K562 (cell line): ENCODE measurements around the gene PCYT1A. TPM values are rescaled to one million over a fixed set of nuclear protein-coding genes. Genes with fewer than 3 reads are reported as not detected.
A peak's percentile ranks its signal among the peaks of the same experiment; 100 is the strongest.

Experiments used
- ARID2 ChIP-seq: fragments of 450-650 bp; IDR thresholded peaks from 2 replicates; pipeline ENCODE4 v1.6.1; 2017; ENCODE audit warnings: antibody characterized with exemption, mild to moderate bottlenecking
- BRD4 ChIP-seq: fragments of 200-600 bp; sonication (generic); IDR thresholded peaks from 2 replicates; pipeline ENCODE4 v1.6.1; 2017; ENCODE audit warnings: inconsistent platforms
- CSDE1 ChIP-seq, 2 experiments: fragments of 450-650 bp; IDR thresholded peaks; 2 replicates each; pipeline ENCODE4 v1.6.1; 2016; ENCODE audit warnings: mild to moderate bottlenecking in 1 of 2
- ETV1 ChIP-seq: fragments of 450-650 bp; conservative IDR thresholded peaks from 2 replicates; pipeline ENCODE4 v1.6.1; 2016; ENCODE audit warnings: missing genetic modification characterization, control low read depth, low read depth, missing compliant biosample characterization
- FOXJ3 ChIP-seq: sonication (generic); formaldehyde crosslinking; IDR thresholded peaks from 2 replicates; pipeline ENCODE4 v1.4.0; 2020; ENCODE audit warnings: mild to moderate bottlenecking, missing genetic modification reagents
- ILK ChIP-seq: fragments of 450-650 bp; IDR thresholded peaks from 2 replicates; pipeline ENCODE4 v1.6.1; 2016; ENCODE audit warnings: missing genetic modification characterization, low read depth, mild to moderate bottlenecking, missing compliant biosample characterization, moderate library complexity, borderline replicate concordance
- MTF1 ChIP-seq: fragments of 250-450 bp; sonication (Bioruptor Pico); IDR thresholded peaks from 2 replicates; pipeline ENCODE4 v1.9.0; 2021; ENCODE audit warnings: moderate library complexity, mild to moderate bottlenecking, inconsistent platforms, borderline replicate concordance
- NCOA1 ChIP-seq: fragments of 450-650 bp; IDR thresholded peaks from 2 replicates; pipeline ENCODE4 v1.6.1; 2016; ENCODE audit warnings: low read depth
- RNF219 ChIP-seq: fragments of 250-450 bp; sonication (Bioruptor Pico); IDR thresholded peaks from 2 replicates; pipeline ENCODE4 v1.5.0; 2022; ENCODE audit warnings: mild to moderate bottlenecking
- RUNX1 ChIP-seq: sonication (generic); IDR thresholded peaks from 2 replicates; pipeline ENCODE4 v1.6.1; 2016; ENCODE audit warnings: antibody characterized with exemption, low read depth
- TRIM24 ChIP-seq, 2 experiments: fragments of 450-650 bp; IDR thresholded peaks; 2 replicates each; pipeline ENCODE4 v1.6.1; 2016
- ZBTB11 ChIP-seq, 3 experiments: fragments of 200-800 bp in 1 of 3; fragments of 250-450 bp in 1 of 3; fragments of 450-650 bp in 1 of 3; sonication (Bioruptor Pico) in 1 of 3; sonication (Bioruptor generic) in 1 of 3; formaldehyde crosslinking in 1 of 3; IDR thresholded peaks; 2 replicates each; pipeline versions ENCODE4 v1.6.1 to v1.8.0; 2016 to 2022; ENCODE audit warnings: mild to moderate bottlenecking in 2 of 3, missing genetic modification characterization in 2 of 3, missing compliant biosample characterization in 1 of 3, moderate library complexity in 1 of 3
- ZBTB26 ChIP-seq: fragments of 450-650 bp; formaldehyde crosslinking; IDR thresholded peaks from 2 replicates; pipeline ENCODE4 v1.4.0; 2022; ENCODE audit warnings: missing genetic modification characterization
- ZFX ChIP-seq: sonication (generic); formaldehyde crosslinking; IDR thresholded peaks from 2 replicates; pipeline ENCODE4 v1.8.0; 2022; ENCODE audit warnings: mild to moderate bottlenecking, missing genetic modification reagents, moderate library complexity
- ZNF133 ChIP-seq: fragments of 250-450 bp; sonication (Bioruptor Pico); IDR thresholded peaks from 2 replicates; pipeline ENCODE4 v1.4.0; 2020; ENCODE audit warnings: mild to moderate bottlenecking
- ZNF217 ChIP-seq: sonication (generic); formaldehyde crosslinking; IDR thresholded peaks from 2 replicates; pipeline ENCODE4 v1.8.0; 2022; ENCODE audit warnings: mild to moderate bottlenecking, missing genetic modification reagents
- ZNF57 ChIP-seq: fragments of 450-650 bp; formaldehyde crosslinking; IDR thresholded peaks from 2 replicates; pipeline ENCODE4 v1.4.0; 2020; ENCODE audit warnings: mild to moderate bottlenecking, moderate library complexity
- ZNF584 ChIP-seq: fragments of 200-800 bp; sonication (Bioruptor generic); IDR thresholded peaks from 2 replicates; pipeline ENCODE4 v1.6.1; 2016; ENCODE audit warnings: low read depth, mild to moderate bottlenecking, missing genetic modification characterization, missing compliant biosample characterization
- ZSCAN29 ChIP-seq: fragments of 450-650 bp; IDR thresholded peaks from 2 replicates; pipeline ENCODE4 v1.6.1; 2017
- polyA plus RNA-seq, 8 experiments: library from polyadenylated mRNA; depleted of rRNA in 4 of 8; stranded (reverse) in 5 of 8; unstranded in 3 of 8; fragments of >200 nt; fragmentation: Nextera tagmentation in 2 of 8; fragmentation: Illumina TruSeq in 1 of 8; extraction: Ambion mirVana in 2 of 8; extraction: Trizol in 1 of 8; gene quantifications; 2 replicates each; pipeline versions ENCODE4 v1.2.1 to v1.2.3, GENCODE V29; 2011 to 2014; ENCODE audit warnings: inconsistent platforms in 1 of 8, missing spikeins in 1 of 8
- total RNA-seq, 7 experiments: library from RNA; depleted of rRNA in 6 of 7; stranded (reverse); fragments of >200 nt in 6 of 7; fragmentation: Illumina TruSeq in 2 of 7; extraction: Trizol in 2 of 7; gene quantifications; 2 replicates each; pipeline versions ENCODE4 v1.2.1 to v1.2.3, GENCODE V29; 2011 to 2021; ENCODE audit warnings: low replicate concordance in 1 of 7
- TF ChIP-seq, protein P1 (sequence below), 3 experiments: fragments of 200-800 bp in 1 of 3; sonication (Bioruptor generic) in 1 of 3; sonication (generic) in 1 of 3; formaldehyde crosslinking in 1 of 3; IDR thresholded peaks; 2 replicates each; pipeline versions ENCODE4 v1.6.1 to v1.8.0; 2016 to 2022; ENCODE audit warnings: mild to moderate bottlenecking in 2 of 3, missing compliant biosample characterization in 2 of 3, missing genetic modification characterization in 2 of 3, missing genetic modification reagents in 1 of 3

Gene PCYT1A
- total and polyA plus RNA-seq, 9 of the 15 experiments (the other 6 are each of a cell fraction or from before 2014, with no cell fraction given) = 13.4 to 62.8 (median 49.4) TPM

DNA sequence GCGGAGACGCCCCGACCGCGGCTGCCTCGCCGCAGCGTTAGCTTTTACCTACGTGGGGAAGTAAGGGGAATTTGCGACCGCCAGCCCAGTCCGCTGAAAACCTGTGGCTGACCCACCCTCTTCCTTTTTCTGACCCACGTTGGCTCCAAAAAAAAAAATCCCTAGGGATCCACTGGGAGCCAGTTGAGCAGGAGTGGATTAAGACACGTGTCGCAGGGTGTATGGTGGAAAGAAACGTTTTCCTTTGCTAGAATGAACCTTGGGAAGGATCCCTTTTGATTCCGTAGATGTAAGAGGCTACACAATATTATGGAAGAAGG is 575 bp upstream of the PCYT1A start (continued):
- TF ChIP-seq ZBTB11 (CRISPR knock-in tag; IDR thresholded peaks at IDR 0.05) = 0 out of 6 replicates have a peak, but pooled peaks of 1 of the 3 experiments have one; percentile 86
- TF ChIP-seq ZNF57 = no peak
- TF ChIP-seq ETV1 (tag) = no peak
- TF ChIP-seq ARID2 = no peak
- no peak for TF ChIP-seq TRIM24 (IDR thresholded peaks at IDR 0.05)
- peak; percentile 36; the same call in 1 of the 2 replicates for TF ChIP-seq ZFX
- TF ChIP-seq ILK (tag) = no peak
- TF ChIP-seq NCOA1 = no peak
- no peak for TF ChIP-seq ZNF217 (CRISPR knock-in tag)
- 0 out of 2 replicates have a peak, but pooled peaks have one; percentile 68 for TF ChIP-seq BRD4
- no peak for TF ChIP-seq RUNX1
- TF ChIP-seq ZSCAN29 = no peak
- no peak for TF ChIP-seq RNF219 (CRISPR knock-in tag)
- no peak for TF ChIP-seq ZNF133 (CRISPR knock-in tag)
- TF ChIP-seq ZBTB26 (CRISPR knock-in tag) = no peak
- peak in 1 of 2 experiments; percentile 18; a peak in 1 of 4 replicates for TF ChIP-seq CSDE1 (IDR thresholded peaks at IDR 0.05)
- TF ChIP-seq, protein P1, sequence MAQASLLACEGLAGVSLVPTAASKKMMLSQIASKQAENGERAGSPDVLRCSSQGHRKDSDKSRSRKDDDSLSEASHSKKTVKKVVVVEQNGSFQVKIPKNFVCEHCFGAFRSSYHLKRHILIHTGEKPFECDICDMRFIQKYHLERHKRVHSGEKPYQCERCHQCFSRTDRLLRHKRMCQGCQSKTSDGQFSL (CRISPR knock-in tag; IDR thresholded peaks at IDR 0.05) = no peak
- TF ChIP-seq, protein P1 (tag; IDR thresholded peaks at IDR 0.05) = peak in 1 of 2 experiments; percentile 40; a peak in 1 of 4 replicates
- TF ChIP-seq ZNF584 (CRISPR knock-in tag) = 0 out of 2 replicates have a peak, but pooled peaks have one; percentile 3
- TF ChIP-seq MTF1 (CRISPR knock-in tag) = no peak
- no peak for TF ChIP-seq FOXJ3 (CRISPR knock-in tag)
